Hepatocyte (in vitro differentiated cells): ENCODE measurements around the gene ADA. TPM values are rescaled to one million over a fixed set of nuclear protein-coding genes. Genes with fewer than 3 reads are reported as not detected.

Source experiments
- DNase-seq: peaks from one replicate; pipeline ENCODE4 v3.0.0-alpha.2; 2016; ENCODE audit warnings: low spot score
- H2AFZ ChIP-seq: fragments of 200-600 bp; sonication (generic); 2 replicates; pipeline ENCODE4 v1.6.0; 2016; ENCODE audit warnings: antibody characterized with exemption, mild to moderate bottlenecking
- H3K27ac ChIP-seq: fragments of 200-600 bp; sonication (generic); 2 replicates; pipeline ENCODE4 v1.5.1; 2016; ENCODE audit warnings: mild to moderate bottlenecking
- H3K27me3 ChIP-seq: fragments of 200-600 bp; sonication (generic); 2 replicates; pipeline ENCODE4 v1.6.1; 2016
- H3K36me3 ChIP-seq: fragments of 200-600 bp; sonication (generic); replicated peaks from 2 replicates; pipeline ENCODE4 v1.5.1; 2016; ENCODE audit warnings: low read depth; ENCODE audit not compliant: insufficient read depth
- H3K4me1 ChIP-seq: fragments of 200-600 bp; sonication (generic); 2 replicates; pipeline ENCODE4 v1.5.1; 2016; ENCODE audit warnings: mild to moderate bottlenecking, moderate library complexity; ENCODE audit not compliant: insufficient read depth
- H3K4me2 ChIP-seq: fragments of 200-600 bp; sonication (generic); 2 replicates; pipeline ENCODE4 v1.6.0; 2016
- H3K4me3 ChIP-seq: fragments of 200-600 bp; sonication (generic); 2 replicates; pipeline ENCODE4 v1.5.1; 2016; ENCODE audit warnings: mild to moderate bottlenecking
- H3K79me2 ChIP-seq: fragments of 200-600 bp; sonication (generic); 2 replicates; pipeline ENCODE4 v1.6.0; 2017; ENCODE audit warnings: mild to moderate bottlenecking
- H3K9me2 ChIP-seq: fragments of 200-600 bp; sonication (generic); replicated peaks from 2 replicates; pipeline ENCODE4 v1.6.0; 2017; ENCODE audit warnings: mild to moderate bottlenecking; ENCODE audit not compliant: insufficient read depth
- H3K9me3 ChIP-seq: fragments of 200-600 bp; sonication (generic); 2 replicates; pipeline ENCODE4 v1.5.1; 2016; ENCODE audit warnings: low read depth, mild to moderate bottlenecking
- H4K20me1 ChIP-seq: fragments of 200-600 bp; sonication (generic); 2 replicates; pipeline ENCODE4 v1.6.0; 2016; ENCODE audit warnings: mild to moderate bottlenecking; ENCODE audit not compliant: insufficient read depth, poor library complexity, severe bottlenecking
- EZH2 ChIP-seq: fragments of 200-600 bp; sonication (generic); IDR thresholded peaks from 2 replicates; pipeline ENCODE4 v1.6.1; 2016; ENCODE audit warnings: antibody characterized with exemption, mild to moderate bottlenecking, borderline replicate concordance
- EZH2phosphoT487 ChIP-seq: fragments of 200-600 bp; sonication (generic); IDR thresholded peaks from one replicate; pipeline ENCODE4 v1.6.1; 2018; ENCODE audit warnings: antibody characterized with exemption, mild to moderate bottlenecking, low read depth, moderate library complexity; ENCODE audit not compliant: unreplicated experiment, severe bottlenecking
- WGBS: methylation state at CpG from one replicate; pipeline ENCODE4 v1.1.6; 2016; ENCODE audit warnings: low lambda C conversion rate; ENCODE audit errors: missing lambda C conversion rate; 5-methylcytosine and 5-hydroxymethylcytosine counted together
- polyA plus RNA-seq: library from polyadenylated mRNA; unstranded; fragments of >200 nt; fragmentation: Nextera tagmentation; extraction: Ambion mirVana; gene quantifications from 2 replicates; pipeline ENCODE4 v1.2.1, GENCODE V29; 2016
- total RNA-seq: library from RNA; depleted of rRNA; stranded (reverse); fragments of >200 nt; gene quantifications from 2 replicates; pipeline ENCODE4 v1.2.3, GENCODE V29; 2014
- TF ChIP-seq, protein P1 (sequence below): fragments of 200-600 bp; sonication (generic); IDR thresholded peaks from 2 replicates; pipeline ENCODE4 v1.5.1; 2016; ENCODE audit warnings: antibody characterized with exemption, mild to moderate bottlenecking; ENCODE audit not compliant: poor library complexity

Gene ADA
- total and polyA plus RNA-seq, 2 experiments from 2014 or later: 10.4 to 13.5 TPM

DNA sequence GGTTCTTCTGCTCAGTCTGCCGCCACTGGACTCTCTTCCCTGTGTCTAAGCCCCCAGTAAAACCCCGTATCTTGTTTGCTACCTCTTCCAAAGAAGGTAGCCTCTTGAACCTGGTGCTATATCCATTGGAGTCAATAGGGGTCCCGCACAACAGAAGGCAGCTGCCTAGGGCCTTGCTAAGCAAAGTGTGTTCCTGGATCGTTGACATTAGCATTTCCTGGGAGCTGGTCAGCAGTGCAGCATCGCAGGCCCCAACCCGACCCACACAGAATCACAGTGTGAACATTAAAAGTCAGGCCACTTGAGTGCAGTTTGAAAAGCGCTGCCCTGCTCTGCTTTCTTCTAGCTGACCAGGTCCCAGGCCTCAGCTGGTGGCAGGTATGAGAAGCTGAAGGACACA, 2.9 kb downstream of the ADA start:
- WGBS: 64% methylated on average over 7 of the region's 7 CpGs
- DNase-seq: no peak

DNA sequence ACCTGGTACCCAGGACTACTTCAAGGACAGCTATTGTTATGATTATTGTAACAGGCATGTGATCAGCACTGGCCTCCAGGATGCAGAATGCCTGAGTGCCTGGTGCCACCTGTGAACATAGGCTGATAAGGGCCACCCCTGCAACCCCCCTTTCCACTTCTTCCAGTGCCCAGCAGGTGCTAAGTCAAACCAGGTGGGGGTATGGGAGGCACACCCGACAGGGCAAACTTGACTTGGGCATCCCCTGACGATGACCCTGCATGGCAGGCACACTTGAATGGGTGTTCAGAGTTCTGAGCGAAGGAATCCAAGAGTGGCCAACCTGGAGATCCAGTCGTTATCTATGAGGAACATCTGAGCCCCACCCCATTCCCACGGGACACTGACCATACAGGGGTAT, 3.4 kb downstream of the ADA start:
- H3K9me3 ChIP-seq: no peaks in the 10 kb centered on the region
- no peak overlapping the region for H3K27ac ChIP-seq
- no peaks in the 10 kb centered on the region for H3K27me3 ChIP-seq
- H3K9me2 ChIP-seq: no peaks in the 10 kb centered on the region
- H3K4me1 ChIP-seq: peaks cover 4% of the 10 kb centered on the region
- no peak overlapping the region for H3K4me2 ChIP-seq
- DNase-seq: no peak
- H4K20me1 ChIP-seq: no peaks in the 10 kb centered on the region
- no peak overlapping the region for H3K4me3 ChIP-seq
- no peaks in the 10 kb centered on the region for H3K79me2 ChIP-seq
- 92% methylated on average over 5 of the region's 5 CpGs for WGBS
- H2AFZ ChIP-seq: no peak overlapping the region
- no peaks in the 10 kb centered on the region for H3K36me3 ChIP-seq
- TF ChIP-seq EZH2: no peak
- TF ChIP-seq EZH2phosphoT487: no peak
- TF ChIP-seq, protein P1, sequence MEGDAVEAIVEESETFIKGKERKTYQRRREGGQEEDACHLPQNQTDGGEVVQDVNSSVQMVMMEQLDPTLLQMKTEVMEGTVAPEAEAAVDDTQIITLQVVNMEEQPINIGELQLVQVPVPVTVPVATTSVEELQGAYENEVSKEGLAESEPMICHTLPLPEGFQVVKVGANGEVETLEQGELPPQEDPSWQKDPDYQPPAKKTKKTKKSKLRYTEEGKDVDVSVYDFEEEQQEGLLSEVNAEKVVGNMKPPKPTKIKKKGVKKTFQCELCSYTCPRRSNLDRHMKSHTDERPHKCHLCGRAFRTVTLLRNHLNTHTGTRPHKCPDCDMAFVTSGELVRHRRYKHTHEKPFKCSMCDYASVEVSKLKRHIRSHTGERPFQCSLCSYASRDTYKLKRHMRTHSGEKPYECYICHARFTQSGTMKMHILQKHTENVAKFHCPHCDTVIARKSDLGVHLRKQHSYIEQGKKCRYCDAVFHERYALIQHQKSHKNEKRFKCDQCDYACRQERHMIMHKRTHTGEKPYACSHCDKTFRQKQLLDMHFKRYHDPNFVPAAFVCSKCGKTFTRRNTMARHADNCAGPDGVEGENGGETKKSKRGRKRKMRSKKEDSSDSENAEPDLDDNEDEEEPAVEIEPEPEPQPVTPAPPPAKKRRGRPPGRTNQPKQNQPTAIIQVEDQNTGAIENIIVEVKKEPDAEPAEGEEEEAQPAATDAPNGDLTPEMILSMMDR: no peak

More for the DNA sequence above, 2.9 kb downstream of the ADA start:
- H3K4me3 ChIP-seq: no peak overlapping the region
- no peaks in the 10 kb centered on the region for H3K27me3 ChIP-seq
- no peak overlapping the region for H3K4me2 ChIP-seq
- TF ChIP-seq, protein P1: no peak
- no peak for TF ChIP-seq EZH2
- no peak for TF ChIP-seq EZH2phosphoT487
- H3K9me2 ChIP-seq: no peaks in the 10 kb centered on the region
- no peak overlapping the region for H3K27ac ChIP-seq
- H2AFZ ChIP-seq: no peak overlapping the region
- no peaks in the 10 kb centered on the region for H4K20me1 ChIP-seq
- H3K79me2 ChIP-seq: no peaks in the 10 kb centered on the region
- no peaks in the 10 kb centered on the region for H3K36me3 ChIP-seq
- H3K4me1 ChIP-seq: no peaks in the 10 kb centered on the region
- no peaks in the 10 kb centered on the region for H3K9me3 ChIP-seq

- H3K79me2 ChIP-seq: no peaks in the 10 kb centered on the region
- peaks cover 17% of the 10 kb centered on the region for H3K4me1 ChIP-seq
- no peak overlapping the region for H3K4me2 ChIP-seq
- H3K4me3 ChIP-seq: no peak overlapping the region
- no peaks in the 10 kb centered on the region for H3K9me2 ChIP-seq
- WGBS: 84% methylated on average over 10 of the region's 10 CpGs
- H4K20me1 ChIP-seq: no peaks in the 10 kb centered on the region
- no peak overlapping the region for H2AFZ ChIP-seq
- H3K27me3 ChIP-seq: no peaks in the 10 kb centered on the region
- TF ChIP-seq EZH2phosphoT487 (no peak), EZH2 (no peak)
- TF ChIP-seq, protein P1: no peak
- no peak overlapping the region for H3K27ac ChIP-seq
- H3K9me3 ChIP-seq: no peaks in the 10 kb centered on the region
- H3K36me3 ChIP-seq: no peaks in the 10 kb centered on the region
- no peak for DNase-seq
Measured at GRCh38 chr20:44646641-44647274, 4.7 kb downstream of the ADA start.
